NOMO-1 treated with dmso at 0.1 percent for 144 hours (cell line): ENCODE data around the gene TSSK2.
"Not testable (repeated sequence)": the region's sequence is repeated elsewhere in the genome, so short reads cannot be mapped to it uniquely, and the experiment has no call there.

Experiments
- DNase-seq: peaks from one replicate; lab custom pipeline; 2025; ENCODE audit not compliant: unreplicated experiment; lab: John Stamatoyannopoulos, UW

TSSK2 gene

GRCh38 chr22:19130959-19131684 is at the start of gene TSSK2:
Gene TSSK2, plus strand, starts transcription at chr22:19131308. Its CDS starts 92 bp downstream, at chr22:19131400.
- DNase-seq = no peak

- no peak for DNase-seq
These were observed 49.8 kb upstream of the TSSK2 start for GRCh38 chr22:19081351-19081750.

- DNase-seq = no peak
These were observed 49.0 kb upstream of the TSSK2 start for GRCh38 chr22:19082101-19082500.

- DNase-seq = no peak
These were observed 48.3 kb upstream of the TSSK2 start for GRCh38 chr22:19082793-19083192.

- DNase-seq = not testable (repeated sequence)
These were observed 47.0 kb upstream of the TSSK2 start for GRCh38 chr22:19084126-19084525.

GRCh38 chr22:19084586-19084985 is 46.5 kb upstream of the TSSK2 start:
- DNase-seq = not testable (repeated sequence)

- DNase-seq = peak; percentile 11
These were observed 45.8 kb upstream of the TSSK2 start for GRCh38 chr22:19085233-19085718.

- no peak for DNase-seq
These were observed 44.7 kb upstream of the TSSK2 start for GRCh38 chr22:19086417-19086816.

GRCh38 chr22:19086896-19087295 is 44.2 kb upstream of the TSSK2 start:
- DNase-seq = no peak

GRCh38 chr22:19088866-19089595 is 42.1 kb upstream of the TSSK2 start:
- no peak for DNase-seq

- DNase-seq = no peak
These were observed 40.9 kb upstream of the TSSK2 start for GRCh38 chr22:19090183-19090582.

- no peak for DNase-seq
These were observed 40.5 kb upstream of the TSSK2 start for GRCh38 chr22:19090586-19091127.

- DNase-seq = no peak
These were observed 38.4 kb upstream of the TSSK2 start for GRCh38 chr22:19092725-19093124.

- no peak for DNase-seq
These were observed 36.6 kb upstream of the TSSK2 start for GRCh38 chr22:19094393-19094997.

- no peak for DNase-seq
These were observed 34.6 kb upstream of the TSSK2 start for GRCh38 chr22:19096555-19096954.

- DNase-seq = no peak
These were observed 33.6 kb upstream of the TSSK2 start for GRCh38 chr22:19097518-19097917.

GRCh38 chr22:19098157-19098556 is 33.0 kb upstream of the TSSK2 start:
- no peak for DNase-seq

GRCh38 chr22:19103880-19104821 is 27.0 kb upstream of the TSSK2 start:
- no peak for DNase-seq

- no peak for DNase-seq
These were observed 25.7 kb upstream of the TSSK2 start for GRCh38 chr22:19105456-19105855.
